Measurements from ENCODE around the gene DICER1.

The DICER1 gene

GRCh38 chr14:95174184-95174792, 17.0 kb upstream of the DICER1 start:
- DNase-seq = no peak
- TF ChIP-seq, protein P1, sequence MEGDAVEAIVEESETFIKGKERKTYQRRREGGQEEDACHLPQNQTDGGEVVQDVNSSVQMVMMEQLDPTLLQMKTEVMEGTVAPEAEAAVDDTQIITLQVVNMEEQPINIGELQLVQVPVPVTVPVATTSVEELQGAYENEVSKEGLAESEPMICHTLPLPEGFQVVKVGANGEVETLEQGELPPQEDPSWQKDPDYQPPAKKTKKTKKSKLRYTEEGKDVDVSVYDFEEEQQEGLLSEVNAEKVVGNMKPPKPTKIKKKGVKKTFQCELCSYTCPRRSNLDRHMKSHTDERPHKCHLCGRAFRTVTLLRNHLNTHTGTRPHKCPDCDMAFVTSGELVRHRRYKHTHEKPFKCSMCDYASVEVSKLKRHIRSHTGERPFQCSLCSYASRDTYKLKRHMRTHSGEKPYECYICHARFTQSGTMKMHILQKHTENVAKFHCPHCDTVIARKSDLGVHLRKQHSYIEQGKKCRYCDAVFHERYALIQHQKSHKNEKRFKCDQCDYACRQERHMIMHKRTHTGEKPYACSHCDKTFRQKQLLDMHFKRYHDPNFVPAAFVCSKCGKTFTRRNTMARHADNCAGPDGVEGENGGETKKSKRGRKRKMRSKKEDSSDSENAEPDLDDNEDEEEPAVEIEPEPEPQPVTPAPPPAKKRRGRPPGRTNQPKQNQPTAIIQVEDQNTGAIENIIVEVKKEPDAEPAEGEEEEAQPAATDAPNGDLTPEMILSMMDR (IDR thresholded peaks at IDR 0.05) = peak in 1 of 2 experiments; percentile 21
- Histone ChIP-seq H3K4me1 (no peaks in the 10 kb centered on the region), H3K4me3 (no peak overlapping the region), H3K27me3 (no peaks in the 10 kb centered on the region), H3K9me3 (no peaks in the 10 kb centered on the region), H3K36me3 (peaks cover 0 to under 1% (median 0%) of the 10 kb centered on the region in 3 donors), H3K27ac (no peak overlapping the region)
- intact Hi-C loops (cut with DNase I; ENCODE audit: low total_unique reads) = no loop called here

- DNase-seq = no peak
- intact Hi-C loops (cut with DNase I; ENCODE audit: low total_unique reads) = no loop called here
- Histone ChIP-seq H3K4me3 (no peak overlapping the region), H3K36me3 (no peaks in the 10 kb centered on the region), H3K27me3 (no peaks in the 10 kb centered on the region), H3K27ac (no peak overlapping the region), H3K4me1 (no peaks in the 10 kb centered on the region), H3K9me3 (no peaks in the 10 kb centered on the region)
- TF ChIP-seq, protein P1 (IDR thresholded peaks at IDR 0.05) = no peak
Measured at GRCh38 chr14:95173518-95173917, 16.2 kb upstream of the DICER1 start.

DNA sequence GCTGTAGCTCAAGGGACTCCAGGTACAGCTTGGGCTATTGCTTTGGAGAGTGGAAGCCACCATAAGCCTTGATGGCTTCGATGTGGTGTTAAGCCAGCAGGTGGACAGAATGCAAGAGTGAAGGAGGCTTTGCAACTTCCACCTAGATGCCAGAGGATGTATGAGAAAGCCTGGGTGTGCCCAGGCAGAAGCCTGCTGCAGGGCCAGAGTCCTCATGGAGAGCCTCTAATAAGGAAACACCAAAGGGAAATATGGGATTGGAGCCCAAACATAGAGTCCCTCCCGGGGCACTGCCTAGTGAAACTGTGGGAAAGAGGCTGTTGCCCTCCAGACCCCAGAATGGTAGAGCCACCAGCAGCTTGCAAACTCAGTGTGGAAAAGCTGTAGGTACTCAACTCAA, 9.8 kb upstream of the DICER1 start:
- DNase-seq = no peak
- intact Hi-C loops (cut with DNase I; ENCODE audit: low total_unique reads) = no loop called here
- Histone ChIP-seq H3K4me3 (no peak overlapping the region), H3K4me1 (no peaks in the 10 kb centered on the region), H3K9me3 (peaks cover 0 to 9% (median 6%) of the 10 kb centered on the region in 3 donors), H3K27me3 (no peaks in the 10 kb centered on the region), H3K36me3 (peaks cover 0 to 4% (median 0%) of the 10 kb centered on the region in 3 donors), H3K27ac (no peak overlapping the region)
- TF ChIP-seq, protein P1 (IDR thresholded peaks at IDR 0.05) = no peak

DNA sequence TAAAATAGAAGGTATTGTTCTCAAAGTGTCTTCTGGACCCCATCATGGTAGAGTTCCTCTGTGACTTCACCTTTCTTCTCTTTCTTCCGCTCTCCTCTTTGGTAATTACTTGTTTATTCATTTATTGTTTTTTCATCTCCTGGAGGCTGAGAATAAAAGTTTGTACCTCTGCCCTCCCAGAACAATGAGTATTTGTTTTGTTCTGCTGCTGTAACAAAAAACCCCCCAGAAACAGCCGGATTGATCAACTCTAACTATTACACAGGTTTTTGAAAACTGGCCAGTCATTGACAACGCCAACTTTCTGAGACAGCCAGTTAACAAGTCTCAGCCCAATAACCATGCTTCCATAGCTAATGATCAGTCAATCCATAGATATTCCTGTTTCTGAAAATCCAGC, 8.2 kb upstream of the DICER1 start:
- TF ChIP-seq, protein P1 (IDR thresholded peaks at IDR 0.05) = no peak
- intact Hi-C loops (cut with DNase I; ENCODE audit: low total_unique reads) = no loop called here
- H3K27me3 ChIP-seq = no peaks in the 10 kb centered on the region
- no peak overlapping the region for H3K4me3 ChIP-seq
- no peaks in the 10 kb centered on the region for H3K4me1 ChIP-seq
- DNase-seq = no peak
- peaks cover 0 to 9% (median 6%) of the 10 kb centered on the region in 3 donors for H3K9me3 ChIP-seq
- H3K27ac ChIP-seq = no peak overlapping the region
- H3K36me3 ChIP-seq = peaks cover 0 to 4% (median 0%) of the 10 kb centered on the region in 3 donors

- no peaks in the 10 kb centered on the region for H3K4me1 ChIP-seq
- no peaks in the 10 kb centered on the region for H3K27me3 ChIP-seq
- intact Hi-C loops (cut with DNase I; ENCODE audit: low total_unique reads) = no loop called here
- no peak overlapping the region for H3K4me3 ChIP-seq
- no peak for DNase-seq
- H3K9me3 ChIP-seq = peaks cover 0 to 9% (median 6%) of the 10 kb centered on the region in 3 donors
- TF ChIP-seq, protein P1 (IDR thresholded peaks at IDR 0.05) = no peak
- H3K36me3 ChIP-seq = peaks cover 0 to 4% (median 0%) of the 10 kb centered on the region in 3 donors
- H3K27ac ChIP-seq = no peak overlapping the region
Measured at GRCh38 chr14:95164506-95164905, 7.2 kb upstream of the DICER1 start.
